PC-9 (cell line): ENCODE measurements around the gene RPS26.

Experiments used
- CTCF ChIP-seq: fragments of 200-600 bp; sonication (generic); conservative IDR thresholded peaks from 2 replicates; pipeline ENCODE4 v1.6.1; 2017; ENCODE audit warnings: mixed run types, antibody characterized with exemption, mild to moderate bottlenecking, moderate library complexity
- EZH2 ChIP-seq: fragments of 200-600 bp; sonication (generic); IDR thresholded peaks from 2 replicates; pipeline ENCODE4 v1.8.0; 2017; ENCODE audit warnings: antibody characterized with exemption, low read depth

- TF ChIP-seq CTCF, result no peak
- no peak for TF ChIP-seq EZH2
Observed at GRCh38 chr12:56053407-56053893, 11.7 kb downstream of the RPS26 start.
